Loucy (cell line): ENCODE results near the gene FARS2.

Source experiments
- H2AFZ ChIP-seq: fragments of 200-600 bp; sonication (generic); 2 replicates; pipeline ENCODE4 v1.6.0; 2016; ENCODE audit warnings: antibody characterized with exemption, mild to moderate bottlenecking, low read length, moderate library complexity
- H3F3A ChIP-seq: fragments of 200-600 bp; 2 replicates; pipeline ENCODE4 v1.6.0; 2016; ENCODE audit warnings: antibody characterized with exemption, low read depth, mild to moderate bottlenecking
- H3K27me3 ChIP-seq: fragments of 200-600 bp; sonication (generic); 2 replicates; pipeline ENCODE4 v1.6.1; 2014; ENCODE audit warnings: low read length, mild to moderate bottlenecking; ENCODE audit not compliant: insufficient read depth, poor library complexity, severe bottlenecking
- H3K36me3 ChIP-seq: fragments of 200-600 bp; sonication (generic); 2 replicates; pipeline ENCODE4 v1.6.1; 2016; ENCODE audit warnings: low read length; ENCODE audit not compliant: insufficient read depth
- H3K4me1 ChIP-seq: fragments of 200-600 bp; sonication (generic); 2 replicates; pipeline ENCODE4 v1.5.1; 2014; ENCODE audit warnings: low read length, mild to moderate bottlenecking; ENCODE audit not compliant: insufficient read depth, poor library complexity, severe bottlenecking
- H3K4me2 ChIP-seq: fragments of 200-600 bp; sonication (generic); 2 replicates; pipeline ENCODE4 v1.6.0; 2014; ENCODE audit warnings: antibody characterized with exemption, low read length, low read depth, mild to moderate bottlenecking; ENCODE audit not compliant: poor library complexity, severe bottlenecking
- H3K4me3 ChIP-seq: fragments of 200-600 bp; sonication (generic); 2 replicates; pipeline ENCODE4 v1.5.1; 2014; ENCODE audit warnings: low read length, mild to moderate bottlenecking, mixed read lengths; ENCODE audit not compliant: poor library complexity, severe bottlenecking
- H3K79me2 ChIP-seq: fragments of 200-600 bp; sonication (generic); 2 replicates; pipeline ENCODE4 v1.6.1; 2014; ENCODE audit warnings: low read length; ENCODE audit not compliant: insufficient read depth
- H3K9ac ChIP-seq: fragments of 200-600 bp; sonication (generic); 2 replicates; pipeline ENCODE4 v1.6.0; 2014; ENCODE audit warnings: mild to moderate bottlenecking, low read depth, low read length, moderate library complexity; ENCODE audit not compliant: poor library complexity, severe bottlenecking
- H3K9me2 ChIP-seq: fragments of 200-600 bp; sonication (generic); replicated peaks from 2 replicates; pipeline ENCODE4 v1.6.1; 2016; ENCODE audit warnings: low read depth, low read length, mixed read lengths
- H3K9me3 ChIP-seq: fragments of 200-600 bp; sonication (generic); 2 replicates; pipeline ENCODE4 v1.6.1; 2014; ENCODE audit warnings: mild to moderate bottlenecking, antibody characterized with exemption, low read length, low read depth; ENCODE audit not compliant: insufficient read depth
- H4K20me1 ChIP-seq: fragments of 200-600 bp; sonication (generic); 2 replicates; pipeline ENCODE4 v1.6.0; 2014; ENCODE audit warnings: antibody characterized with exemption, low read length, mild to moderate bottlenecking; ENCODE audit not compliant: insufficient read depth, poor library complexity, severe bottlenecking
- CTCF ChIP-seq: fragments of 200-600 bp; sonication (generic); conservative IDR thresholded peaks from 2 replicates; pipeline ENCODE4 v1.5.1; 2014; ENCODE audit warnings: mild to moderate bottlenecking, antibody characterized with exemption, low read length
- EZH2phosphoT487 ChIP-seq: fragments of 200-600 bp; IDR thresholded peaks from 2 replicates; pipeline ENCODE4 v1.6.1; 2018; ENCODE audit warnings: antibody characterized with exemption, mild to moderate bottlenecking, moderate library complexity, borderline replicate concordance

Gene FARS2

GRCh38 chr6:5818959-5819358 is 557.6 kb downstream of the FARS2 start:
- Histone ChIP-seq H4K20me1 (no peaks in the 10 kb centered on the region), H3K27me3 (no peaks in the 10 kb centered on the region), H3K9me3 (no peaks in the 10 kb centered on the region), H3F3A (no peaks in the 10 kb centered on the region), H3K4me3 (no peak overlapping the region), H3K9me2 (no peaks in the 10 kb centered on the region), H2AFZ (no peak overlapping the region), H3K79me2 (no peaks in the 10 kb centered on the region), H3K4me2 (no peak overlapping the region), H3K9ac (no peak overlapping the region), H3K36me3 (no peaks in the 10 kb centered on the region), H3K4me1 (no peaks in the 10 kb centered on the region)
- TF ChIP-seq CTCF: no peak
- no peak for TF ChIP-seq EZH2phosphoT487
